ENCODE results near the gene ESR2.

ESR2 gene

DNA sequence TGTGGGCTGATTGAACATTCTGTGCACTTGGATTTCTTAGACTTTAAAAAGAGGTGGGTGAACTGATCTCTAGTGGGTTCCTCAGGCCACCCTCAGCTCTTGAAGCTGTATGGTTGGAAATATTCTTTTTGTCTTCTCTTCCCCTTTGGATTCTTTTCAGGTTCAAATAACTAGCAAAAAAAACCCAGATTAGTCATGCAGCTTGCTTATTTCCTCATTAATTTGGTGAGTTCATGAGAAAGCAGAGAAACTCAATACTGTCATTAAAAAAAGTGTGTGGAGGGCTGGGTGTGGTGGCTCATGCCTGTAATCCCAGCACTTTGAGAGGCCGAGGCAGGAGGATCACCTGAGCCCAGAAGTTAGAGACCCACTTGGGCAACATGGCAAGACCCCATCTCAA, 183.4 kb downstream of the ESR2 start:
- no peak overlapping the region for H3K4me3 ChIP-seq (ENCODE audit: control insufficient read depth, low read depth, low read length)
- TF ChIP-seq, protein P1, sequence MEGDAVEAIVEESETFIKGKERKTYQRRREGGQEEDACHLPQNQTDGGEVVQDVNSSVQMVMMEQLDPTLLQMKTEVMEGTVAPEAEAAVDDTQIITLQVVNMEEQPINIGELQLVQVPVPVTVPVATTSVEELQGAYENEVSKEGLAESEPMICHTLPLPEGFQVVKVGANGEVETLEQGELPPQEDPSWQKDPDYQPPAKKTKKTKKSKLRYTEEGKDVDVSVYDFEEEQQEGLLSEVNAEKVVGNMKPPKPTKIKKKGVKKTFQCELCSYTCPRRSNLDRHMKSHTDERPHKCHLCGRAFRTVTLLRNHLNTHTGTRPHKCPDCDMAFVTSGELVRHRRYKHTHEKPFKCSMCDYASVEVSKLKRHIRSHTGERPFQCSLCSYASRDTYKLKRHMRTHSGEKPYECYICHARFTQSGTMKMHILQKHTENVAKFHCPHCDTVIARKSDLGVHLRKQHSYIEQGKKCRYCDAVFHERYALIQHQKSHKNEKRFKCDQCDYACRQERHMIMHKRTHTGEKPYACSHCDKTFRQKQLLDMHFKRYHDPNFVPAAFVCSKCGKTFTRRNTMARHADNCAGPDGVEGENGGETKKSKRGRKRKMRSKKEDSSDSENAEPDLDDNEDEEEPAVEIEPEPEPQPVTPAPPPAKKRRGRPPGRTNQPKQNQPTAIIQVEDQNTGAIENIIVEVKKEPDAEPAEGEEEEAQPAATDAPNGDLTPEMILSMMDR (conservative IDR thresholded peaks at IDR 0.05; ENCODE audit: control insufficient read depth, insufficient read depth, low read depth, low read length) = no peak
- DNase-seq (ENCODE audit: low read depth) = peak; percentile 16

DNA sequence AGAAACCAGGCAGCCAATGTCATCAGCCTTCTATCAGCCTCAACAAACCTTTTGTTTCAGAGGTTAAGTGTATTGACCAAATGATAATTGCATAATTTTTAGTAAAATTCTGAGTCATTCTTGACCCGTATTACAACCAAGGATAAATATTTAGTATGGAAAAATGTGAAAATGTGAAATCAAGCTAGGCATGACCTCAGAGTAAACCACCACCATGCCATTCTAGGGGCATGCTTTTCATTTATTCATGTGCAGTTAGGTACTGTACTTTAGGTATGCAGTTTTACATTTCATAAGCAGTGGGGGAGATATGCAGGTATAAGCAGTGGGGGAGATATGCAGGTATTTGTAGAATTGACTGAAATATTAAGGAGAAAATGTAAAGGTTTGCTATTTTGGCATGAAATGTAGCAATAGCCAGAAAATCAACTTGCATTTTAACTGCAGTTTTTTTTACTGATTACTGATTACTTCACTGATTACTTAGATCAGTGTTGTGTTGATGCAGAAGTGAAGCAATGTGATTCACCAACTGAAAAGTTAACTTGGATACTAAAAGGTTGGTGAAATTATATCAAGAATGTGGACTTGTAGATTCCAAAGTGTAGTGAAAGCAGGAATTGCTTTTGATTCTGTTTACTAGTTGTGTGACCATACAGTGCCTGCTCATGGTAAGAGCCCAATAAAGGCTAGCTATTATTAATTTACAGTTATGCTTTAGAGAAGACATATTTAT, 184.2 kb downstream of the ESR2 start:
- TF ChIP-seq, protein P1 (conservative IDR thresholded peaks at IDR 0.05; ENCODE audit: control insufficient read depth, insufficient read depth, low read depth, low read length) = no peak
- peak; percentile 23 for DNase-seq (ENCODE audit: low read depth)
- H3K4me3 ChIP-seq (ENCODE audit: control insufficient read depth, low read depth, low read length) = no peak overlapping the region

DNA sequence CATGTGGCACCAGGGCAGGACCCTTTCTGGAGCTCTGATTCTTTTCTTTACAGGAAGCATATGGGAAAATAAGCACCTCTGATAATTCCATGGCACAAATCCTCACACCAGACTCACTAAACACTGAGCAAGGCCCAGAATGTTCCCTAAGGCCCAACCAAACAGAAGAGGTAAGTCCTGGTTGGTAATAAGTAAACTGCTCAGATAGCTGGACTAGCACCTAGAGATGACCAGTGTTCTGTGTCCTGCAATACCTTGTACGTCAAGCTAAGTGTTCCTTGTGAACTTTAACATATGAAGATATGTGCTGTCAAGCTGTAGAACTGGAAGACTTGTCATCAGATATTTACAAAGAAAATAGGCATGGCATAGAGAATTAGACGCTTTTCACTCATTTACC, 186.7 kb downstream of the ESR2 start:
- H3K4me3 ChIP-seq (ENCODE audit: control insufficient read depth, low read depth, low read length) = no peak overlapping the region
- TF ChIP-seq, protein P1 (conservative IDR thresholded peaks at IDR 0.05; ENCODE audit: control insufficient read depth, insufficient read depth, low read depth, low read length) = no peak
- DNase-seq (ENCODE audit: low read depth) = no peak

DNA sequence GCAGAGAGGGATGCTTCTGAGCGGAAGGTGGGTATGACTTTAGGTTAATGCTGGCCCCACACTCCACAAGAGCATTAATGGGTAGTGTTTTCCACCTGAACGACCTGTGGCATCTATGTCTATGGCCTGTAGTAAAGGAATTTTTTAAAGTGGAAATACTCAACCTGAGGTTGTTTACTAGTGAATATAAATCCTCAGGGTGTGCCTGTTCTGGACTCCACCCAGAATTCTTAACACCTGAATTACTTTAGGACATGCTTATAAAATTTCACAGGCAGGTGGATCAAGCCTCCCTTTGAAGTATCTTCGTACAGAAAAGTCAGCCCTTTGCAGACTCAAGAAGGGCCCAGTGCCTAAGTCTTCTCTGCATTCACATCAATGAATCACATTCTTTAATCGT, 196.1 kb downstream of the ESR2 start:
- TF ChIP-seq, protein P1 (conservative IDR thresholded peaks at IDR 0.05; ENCODE audit: control insufficient read depth, insufficient read depth, low read depth, low read length) = no peak
- no peak for DNase-seq (ENCODE audit: low read depth)
- H3K4me3 ChIP-seq (ENCODE audit: control insufficient read depth, low read depth, low read length) = no peak overlapping the region

DNA sequence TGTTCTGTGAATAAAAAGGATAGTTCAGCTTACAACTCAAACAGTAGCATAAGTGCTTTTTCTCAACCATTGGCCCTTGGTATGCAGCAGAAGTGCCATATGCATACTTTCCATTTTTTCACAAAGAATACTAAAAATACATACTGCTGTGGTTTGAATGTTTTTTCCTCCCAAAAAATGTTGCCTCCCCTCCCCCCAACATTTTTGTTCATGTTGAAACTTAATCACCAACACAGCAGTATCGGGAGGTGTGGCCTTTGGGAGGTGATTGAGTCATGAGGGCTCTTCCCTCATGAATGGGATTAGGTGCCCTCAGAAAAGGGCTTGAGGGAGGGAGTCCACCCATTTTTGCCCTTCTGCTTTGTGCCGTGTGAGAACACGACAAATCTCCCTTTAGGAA, 198.6 kb downstream of the ESR2 start:
- no peak overlapping the region for H3K4me3 ChIP-seq (ENCODE audit: control insufficient read depth, low read depth, low read length)
- TF ChIP-seq, protein P1 (conservative IDR thresholded peaks at IDR 0.05; ENCODE audit: control insufficient read depth, insufficient read depth, low read depth, low read length) = no peak
- no peak for DNase-seq (ENCODE audit: low read depth)

DNA sequence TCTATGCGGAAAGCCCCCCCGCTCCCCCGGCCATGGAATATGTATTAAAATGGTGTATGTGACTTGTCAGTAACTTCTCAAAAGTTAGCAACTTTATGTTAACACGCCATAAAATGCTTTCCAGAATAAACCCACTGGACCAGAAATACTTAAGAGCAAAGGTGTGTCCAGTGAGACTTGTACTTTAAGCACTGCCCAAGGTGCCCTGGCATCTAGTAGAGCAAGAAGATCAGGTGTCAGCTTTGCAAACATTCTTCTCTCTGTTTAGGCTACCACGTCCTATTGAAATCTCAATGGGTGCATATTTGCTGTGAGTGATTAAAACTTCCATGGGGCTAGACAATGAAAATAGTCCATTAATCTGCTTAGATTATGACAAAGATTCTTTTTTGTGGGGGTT, 201.2 kb downstream of the ESR2 start:
- H3K4me3 ChIP-seq (ENCODE audit: control insufficient read depth, low read depth, low read length) = no peak overlapping the region
- no peak for DNase-seq (ENCODE audit: low read depth)
- TF ChIP-seq, protein P1 (conservative IDR thresholded peaks at IDR 0.05; ENCODE audit: control insufficient read depth, insufficient read depth, low read depth, low read length) = no peak

All from fibroblast of mammary gland (primary cell).